HG02763 (cell line): ENCODE data around the gene SMARCD2.
"Not testable (repeated sequence)": the region's sequence is repeated elsewhere in the genome, so short reads cannot be mapped to it uniquely, and the experiment has no call there.

Experiments used
- ATAC-seq: cut with Tn5 transposase; IDR thresholded peaks from one replicate; pipeline ENCODE4 v1.9.1; 2021; ENCODE audit warnings: mild to moderate bottlenecking, moderate library complexity; ENCODE audit not compliant: unreplicated experiment

SMARCD2 gene

DNA sequence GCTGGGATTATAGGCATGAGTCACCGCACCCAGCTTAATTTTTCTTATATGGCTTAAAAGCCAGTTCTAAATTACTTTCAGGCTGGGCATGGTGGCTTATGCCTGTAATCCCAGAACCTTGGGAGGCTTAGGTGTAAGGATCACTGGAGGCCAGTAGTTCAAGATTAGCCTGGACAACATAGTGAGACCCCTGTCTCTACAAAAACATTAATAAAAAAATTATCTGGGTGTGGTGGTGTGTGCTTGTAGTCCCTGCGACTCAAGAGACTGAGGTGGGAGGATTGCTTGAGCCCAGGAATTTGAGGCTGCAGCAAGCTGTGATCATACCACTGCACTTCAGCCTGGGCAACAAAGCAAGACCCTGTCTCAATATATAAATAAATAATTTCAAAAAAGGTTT is 10.8 kb upstream of the SMARCD2 start:
- ATAC-seq = no peak

DNA sequence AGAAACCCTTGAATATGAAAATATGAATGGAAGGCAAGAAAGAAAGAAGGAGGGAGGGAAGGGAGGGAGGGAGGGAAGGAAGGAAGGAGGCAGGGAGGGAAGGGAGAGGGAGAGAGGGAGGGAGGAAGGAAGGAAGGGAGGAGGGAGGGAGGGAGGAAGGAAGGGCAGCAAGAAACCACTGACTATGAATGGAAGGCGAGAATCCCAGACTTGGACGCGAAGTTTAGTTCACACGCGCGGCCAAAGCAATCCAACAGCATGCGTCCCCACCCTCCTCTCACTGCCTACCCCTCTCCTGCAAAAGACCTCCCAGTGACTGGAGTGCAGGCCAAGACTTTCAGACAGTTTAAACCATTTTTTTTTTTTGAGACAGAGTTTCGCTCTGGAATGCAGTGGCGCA is 7.9 kb upstream of the SMARCD2 start:
- no peak for ATAC-seq

GRCh38 chr17:63848834-63849689 is 6.6 kb upstream of the SMARCD2 start:
- peak; percentile 80 for ATAC-seq

DNA sequence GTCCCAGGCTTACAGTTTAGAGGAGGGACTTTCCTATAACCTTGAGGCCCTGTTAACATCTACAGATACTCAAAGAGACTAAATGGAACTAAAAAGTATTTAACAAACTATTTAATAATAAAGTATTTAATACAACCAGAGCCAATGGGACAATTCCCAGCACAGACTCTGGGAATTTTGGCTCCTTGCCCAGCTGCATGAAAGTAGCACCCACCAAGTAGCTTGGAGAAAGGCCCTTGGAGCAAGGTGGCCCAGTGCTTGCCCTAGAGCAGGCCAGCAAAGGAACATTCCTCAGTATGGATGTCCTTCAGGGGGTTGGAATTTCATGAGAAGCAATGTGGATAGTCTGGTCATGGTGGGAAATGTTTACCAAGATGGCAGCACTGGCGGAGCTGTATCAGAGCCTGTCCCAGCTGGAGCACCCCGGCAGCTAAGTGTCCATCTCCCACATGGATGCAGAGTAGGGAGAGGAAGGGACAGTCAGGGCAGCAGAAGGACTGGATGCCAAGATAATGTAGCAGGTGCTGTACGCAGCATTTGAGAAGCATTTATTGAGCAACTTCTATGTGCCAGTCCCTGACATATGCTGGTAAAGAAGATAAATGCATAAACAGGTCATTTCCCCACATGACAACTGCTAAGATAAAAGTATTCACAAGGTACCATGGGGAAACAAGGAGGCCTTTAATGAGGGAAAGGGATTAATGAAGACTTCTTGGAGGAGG is 5.2 kb upstream of the SMARCD2 start:
- no peak for ATAC-seq

- no peak for ATAC-seq
Observed at GRCh38 chr17:63845509-63845908, 3.0 kb upstream of the SMARCD2 start.

DNA sequence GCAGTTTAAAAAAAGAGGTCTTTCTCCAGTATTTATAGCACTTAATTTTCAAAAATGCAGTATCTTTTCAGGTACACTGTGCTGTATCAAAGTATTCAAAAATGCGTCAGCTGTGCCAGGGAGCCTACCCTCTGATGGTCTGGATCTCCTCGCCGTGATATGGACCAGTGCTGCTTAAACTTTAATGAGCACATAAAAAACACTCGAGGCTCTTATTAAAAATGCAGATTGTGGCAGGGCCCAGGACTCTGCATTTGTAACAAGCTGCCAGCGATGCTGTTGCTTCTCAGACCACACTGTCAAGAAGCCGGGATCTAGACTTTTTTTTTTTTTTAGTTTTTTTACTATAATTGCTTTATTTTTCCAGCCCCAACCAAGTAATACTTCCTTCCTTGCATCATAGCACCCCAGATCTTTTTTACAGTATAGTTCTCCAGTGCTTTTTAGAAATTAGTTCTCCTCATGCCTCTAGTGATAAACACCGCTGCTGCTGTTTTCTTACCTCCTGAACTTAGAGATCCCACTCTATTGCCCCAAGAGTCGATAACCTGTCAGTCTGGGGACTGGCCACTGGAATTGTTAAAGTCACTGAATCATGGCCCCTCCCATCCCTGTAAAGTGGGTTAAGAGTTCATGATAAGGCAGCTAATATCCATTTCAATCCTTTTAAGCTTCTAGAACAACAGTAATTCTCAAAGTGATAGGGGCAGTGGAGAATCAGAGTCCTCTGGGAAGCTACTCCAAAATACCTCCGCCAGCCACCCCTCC is 1.6 kb upstream of the SMARCD2 start:
- ATAC-seq = no peak

DNA sequence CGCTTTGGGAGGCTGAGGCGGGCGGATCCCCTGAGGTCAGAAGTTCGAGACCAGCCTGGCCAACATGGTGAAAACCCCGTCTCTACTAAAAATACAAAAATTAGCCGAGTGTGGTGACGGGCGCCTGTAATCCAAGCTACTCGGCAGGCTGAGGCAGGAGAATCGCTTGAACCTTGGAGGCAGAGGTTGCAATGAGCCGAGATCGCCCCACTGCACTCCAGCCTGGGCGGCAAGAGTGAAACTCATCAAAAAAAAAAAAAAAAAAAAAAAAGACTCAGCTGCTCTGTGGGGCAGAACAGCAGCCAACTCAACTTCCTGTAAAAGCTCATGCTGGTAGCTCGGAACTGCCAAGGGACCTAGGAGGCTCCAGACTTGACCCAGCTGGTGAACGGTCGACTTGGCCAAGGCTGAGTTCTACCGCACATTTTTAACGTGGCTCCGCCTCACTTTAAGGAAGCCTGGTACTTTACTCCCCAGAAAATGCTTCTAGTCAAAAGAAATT is 953 bp upstream of the SMARCD2 start:
- not testable (repeated sequence) for ATAC-seq

GRCh38 chr17:63842173-63842539 is 329 bp downstream of the SMARCD2 start:
- ATAC-seq = peak; percentile 37

- ATAC-seq = no peak
Observed at GRCh38 chr17:63841350-63842172, 924 bp downstream of the SMARCD2 start.

DNA sequence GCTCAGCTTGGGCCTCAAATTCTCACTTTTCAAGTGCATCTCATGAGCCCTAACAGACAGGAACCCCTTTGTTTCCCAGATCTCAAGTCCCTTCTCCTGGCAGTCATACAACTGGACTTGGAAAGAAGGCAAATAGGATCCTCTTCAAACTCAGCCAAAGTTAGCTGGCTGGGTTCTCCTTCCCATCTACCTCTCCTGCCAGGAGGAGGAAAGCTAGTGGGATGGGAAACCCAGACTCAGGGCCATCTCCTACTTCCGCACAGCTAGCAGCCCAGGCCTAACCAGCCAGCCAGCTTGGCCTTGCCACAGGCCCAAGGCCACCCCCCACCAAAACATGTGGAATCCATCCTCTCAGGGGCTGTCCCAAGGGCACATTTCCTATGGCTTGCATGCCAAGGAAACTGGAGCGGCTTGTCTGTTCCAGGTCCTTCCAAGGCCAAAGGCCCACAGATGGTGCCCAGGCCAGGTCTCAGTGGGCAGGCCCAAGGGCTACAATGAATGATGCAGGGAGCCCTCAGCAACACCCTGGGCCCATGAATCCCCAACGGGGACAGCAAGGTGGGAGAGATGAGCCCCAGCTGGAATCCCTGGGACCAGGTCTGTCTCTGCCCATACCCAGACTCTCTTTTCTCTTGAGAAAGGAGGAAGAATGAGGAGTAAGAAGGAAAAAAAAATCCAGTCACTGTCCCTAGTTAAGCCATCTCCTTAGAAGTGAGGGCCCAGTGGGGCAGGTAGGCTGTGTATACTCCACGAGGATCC is 1.7 kb downstream of the SMARCD2 start:
- no peak for ATAC-seq

GRCh38 chr17:63838631-63839171 is 3.8 kb downstream of the SMARCD2 start:
- ATAC-seq = no peak

GRCh38 chr17:63837962-63838600 is 4.4 kb downstream of the SMARCD2 start:
- ATAC-seq = no peak

DNA sequence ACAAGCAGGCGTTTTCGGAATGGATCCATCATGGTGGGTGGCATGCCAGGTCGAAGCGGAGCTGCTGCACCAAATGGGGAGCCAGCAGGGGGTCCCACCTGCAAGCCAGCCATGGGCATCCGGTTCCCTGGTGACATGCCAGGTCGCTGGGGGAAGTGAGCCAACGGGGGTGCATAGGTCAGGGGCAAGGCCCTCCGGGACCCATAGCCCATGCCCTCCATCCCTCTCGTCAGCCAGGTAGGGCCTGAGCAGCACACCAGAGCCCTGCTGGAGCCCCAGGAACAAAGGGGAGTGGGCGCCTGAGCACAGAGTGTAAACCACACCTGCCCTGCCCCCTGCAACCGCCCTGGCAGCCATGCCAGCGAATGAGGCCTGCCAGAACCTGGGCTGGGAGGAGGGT is 5.0 kb downstream of the SMARCD2 start:
- no peak for ATAC-seq

- no peak for ATAC-seq
Observed at GRCh38 chr17:63836811-63837210, 5.7 kb downstream of the SMARCD2 start.

DNA sequence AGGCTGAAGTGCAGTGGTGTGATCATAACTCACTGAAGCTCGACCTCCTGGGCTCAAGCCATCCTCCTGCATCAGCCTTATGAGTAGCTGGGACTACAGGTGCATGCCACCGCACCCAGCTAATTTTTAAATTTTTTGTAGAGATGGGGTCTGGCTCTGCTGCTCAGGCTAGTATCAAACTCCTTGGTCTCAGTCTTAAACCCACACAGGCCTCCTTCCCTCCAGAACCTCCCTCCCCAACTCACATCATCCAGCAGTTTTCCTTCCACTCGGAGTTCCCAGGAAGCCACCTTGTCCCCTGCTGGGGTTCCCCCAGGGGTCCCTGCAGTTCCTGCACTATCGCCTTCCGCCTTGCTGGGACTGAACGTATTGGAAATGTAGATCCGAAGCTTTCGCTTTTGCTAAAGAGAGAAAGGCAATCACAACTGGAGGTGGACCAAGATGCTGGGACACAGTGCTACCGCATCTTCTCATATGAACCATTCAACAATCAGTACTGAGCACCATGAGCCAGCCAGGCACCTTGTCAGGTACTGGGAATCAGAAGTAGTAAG is 7.2 kb downstream of the SMARCD2 start:
- no peak for ATAC-seq

DNA sequence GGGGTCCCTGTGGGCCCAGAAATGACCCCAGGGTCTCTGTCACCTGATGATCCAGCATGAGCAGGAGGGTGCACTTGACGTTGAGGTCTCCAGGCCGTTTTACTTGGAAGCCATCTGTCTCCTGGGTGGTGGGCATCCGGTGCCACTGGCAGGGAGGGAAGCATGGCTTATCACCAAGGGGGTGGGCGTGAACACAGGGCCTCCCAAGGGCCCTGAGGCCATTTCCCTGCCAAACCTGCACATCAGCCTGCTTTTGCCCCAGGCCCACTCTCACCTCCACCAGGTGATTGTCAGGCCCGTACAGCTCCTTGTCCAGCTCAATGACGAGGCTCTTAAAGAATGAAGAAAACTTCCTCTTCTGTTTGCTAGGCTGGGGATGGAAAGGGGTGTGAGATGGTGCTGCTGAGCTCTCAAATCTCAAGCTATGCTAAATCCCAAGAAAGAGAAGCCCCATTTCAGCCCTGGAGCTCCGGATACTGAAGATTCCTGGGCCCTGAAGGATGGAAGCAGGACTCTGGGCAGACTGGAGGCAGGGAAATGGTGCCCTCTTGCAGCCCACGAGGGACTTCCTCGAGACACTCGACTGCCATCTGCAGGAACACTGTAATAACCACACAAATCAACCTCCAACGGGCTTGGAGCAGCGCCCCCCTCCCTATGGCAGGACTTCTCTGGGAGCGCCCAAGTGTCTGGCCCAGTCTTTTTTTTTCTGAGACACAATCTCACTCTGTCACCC is 7.9 kb downstream of the SMARCD2 start:
- ATAC-seq = no peak

GRCh38 chr17:63833741-63834373 is 8.6 kb downstream of the SMARCD2 start:
- no peak for ATAC-seq
